IPS-NIHi7 (cell line): Measurements from ENCODE around the gene PCOLCE2.

Source experiments
- DNase-seq: peaks from one replicate; pipeline ENCODE4 v3.0.0; 2012; ENCODE audit warnings: mixed read lengths; ENCODE audit errors: extremely low spot score

Gene PCOLCE2, protein sequence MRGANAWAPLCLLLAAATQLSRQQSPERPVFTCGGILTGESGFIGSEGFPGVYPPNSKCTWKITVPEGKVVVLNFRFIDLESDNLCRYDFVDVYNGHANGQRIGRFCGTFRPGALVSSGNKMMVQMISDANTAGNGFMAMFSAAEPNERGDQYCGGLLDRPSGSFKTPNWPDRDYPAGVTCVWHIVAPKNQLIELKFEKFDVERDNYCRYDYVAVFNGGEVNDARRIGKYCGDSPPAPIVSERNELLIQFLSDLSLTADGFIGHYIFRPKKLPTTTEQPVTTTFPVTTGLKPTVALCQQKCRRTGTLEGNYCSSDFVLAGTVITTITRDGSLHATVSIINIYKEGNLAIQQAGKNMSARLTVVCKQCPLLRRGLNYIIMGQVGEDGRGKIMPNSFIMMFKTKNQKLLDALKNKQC

DNA sequence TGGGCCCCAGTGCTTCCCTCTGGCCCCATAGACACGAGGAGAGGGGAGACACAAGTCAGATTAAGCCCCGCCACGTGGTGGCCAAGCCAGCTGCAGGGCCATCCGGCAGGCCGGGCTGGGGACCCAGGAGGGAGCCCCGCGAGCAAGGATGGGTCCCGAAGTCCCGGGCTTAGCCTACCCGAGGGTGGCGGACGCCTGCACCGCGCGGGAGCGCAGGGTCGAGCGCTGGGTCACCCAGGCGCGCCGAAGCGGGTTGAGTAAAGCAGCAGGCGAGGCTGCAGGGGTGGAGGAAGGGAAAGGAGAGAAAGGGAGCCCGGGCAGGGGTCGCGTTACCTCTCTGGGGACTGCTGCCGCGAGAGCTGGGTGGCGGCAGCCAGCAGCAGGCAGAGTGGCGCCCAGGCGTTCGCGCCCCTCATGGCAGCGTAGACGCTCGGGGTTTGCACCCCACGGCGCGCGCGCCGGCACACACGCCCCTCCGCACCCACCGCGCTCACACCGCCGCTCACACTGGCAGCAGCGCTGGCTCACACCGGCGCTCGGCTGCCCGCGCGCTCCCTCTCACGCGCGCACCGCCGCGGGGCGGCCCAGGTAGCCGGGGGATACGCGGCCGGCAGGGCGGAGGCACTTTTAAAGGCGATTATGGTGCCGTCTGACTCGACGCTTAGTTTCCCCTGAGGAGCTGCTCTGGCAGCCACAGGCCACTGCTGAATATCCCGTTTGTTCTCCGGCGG, at the start of gene PCOLCE2:
Gene PCOLCE2, minus strand, starts transcription at position 603 of the 731 bp plus-strand sequence. Its CDS starts 187 bp downstream, at position 416.
- DNase-seq = peak; percentile 66

DNA sequence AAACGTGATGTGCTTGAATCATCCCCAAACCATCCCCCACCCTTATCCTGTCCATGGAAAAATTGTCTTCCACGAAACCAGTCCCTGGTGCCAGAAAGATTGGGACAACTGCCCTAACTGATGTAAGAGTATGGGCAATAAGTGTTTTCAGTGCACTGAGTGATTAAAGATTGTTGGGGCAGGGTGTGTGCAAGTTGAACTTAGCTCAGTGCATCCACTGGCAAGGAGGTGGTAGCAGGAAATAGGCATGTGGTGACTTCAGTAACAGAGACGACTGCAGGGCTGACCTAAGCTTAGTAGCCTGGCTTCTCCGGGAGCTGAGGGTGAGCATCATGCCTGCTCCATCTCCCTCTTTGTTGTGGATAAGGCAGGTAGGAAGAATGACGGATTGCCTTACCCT, 47.1 kb upstream of the PCOLCE2 start:
- no peak for DNase-seq

DNA sequence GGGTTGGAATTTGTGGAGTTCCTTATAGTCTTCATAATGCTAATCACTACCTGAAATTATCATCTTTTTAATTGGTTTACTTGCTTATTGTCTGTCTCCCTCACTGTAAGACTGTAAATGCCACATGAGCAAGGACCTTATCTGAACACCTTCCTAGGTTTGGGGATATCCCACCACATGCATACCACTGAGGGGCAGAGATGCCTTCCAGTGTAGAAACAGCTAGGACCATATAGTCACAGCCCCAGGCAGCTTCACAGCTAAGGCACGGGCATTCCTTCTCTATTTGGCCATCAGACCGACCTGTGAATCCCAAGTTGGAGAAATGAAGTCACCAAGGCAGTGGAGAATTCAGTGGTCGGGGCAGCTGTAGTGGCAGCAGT, 46.0 kb upstream of the PCOLCE2 start:
- DNase-seq = no peak

DNA sequence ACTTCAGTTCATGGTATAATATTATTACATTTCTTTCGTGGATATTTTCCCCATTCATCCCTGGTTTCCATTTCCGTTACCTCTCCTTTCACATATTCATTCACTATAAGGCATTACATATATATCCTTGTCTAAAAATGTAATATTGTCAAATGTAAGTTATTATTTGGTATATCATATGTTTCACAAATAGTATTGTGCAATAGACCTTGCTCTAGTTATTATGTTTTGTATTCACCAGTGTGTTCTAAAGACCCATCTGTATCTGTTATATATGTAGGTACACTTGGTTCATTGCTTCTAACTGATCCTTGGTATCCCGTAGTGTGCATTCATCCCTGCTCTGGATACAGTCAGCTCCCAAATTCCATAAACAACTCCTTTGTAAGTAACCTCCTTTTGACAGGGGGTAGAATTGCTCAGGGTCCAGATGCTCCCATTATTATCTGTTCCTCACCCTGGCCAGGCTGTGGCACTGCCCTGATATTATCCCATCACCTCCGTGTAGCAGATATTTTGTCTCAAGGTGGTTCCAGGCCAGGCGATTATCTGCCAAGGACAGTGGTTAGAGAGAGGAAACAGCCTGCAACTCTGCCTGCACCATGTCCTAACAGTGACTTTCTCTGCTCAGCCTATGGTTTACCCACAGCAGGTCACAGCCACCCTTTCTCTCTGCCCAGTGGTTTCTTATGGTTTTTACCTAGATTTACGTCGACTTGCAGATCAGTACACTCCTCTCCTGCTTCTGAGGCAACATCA, 45.4 kb upstream of the PCOLCE2 start:
- no peak for DNase-seq

DNA sequence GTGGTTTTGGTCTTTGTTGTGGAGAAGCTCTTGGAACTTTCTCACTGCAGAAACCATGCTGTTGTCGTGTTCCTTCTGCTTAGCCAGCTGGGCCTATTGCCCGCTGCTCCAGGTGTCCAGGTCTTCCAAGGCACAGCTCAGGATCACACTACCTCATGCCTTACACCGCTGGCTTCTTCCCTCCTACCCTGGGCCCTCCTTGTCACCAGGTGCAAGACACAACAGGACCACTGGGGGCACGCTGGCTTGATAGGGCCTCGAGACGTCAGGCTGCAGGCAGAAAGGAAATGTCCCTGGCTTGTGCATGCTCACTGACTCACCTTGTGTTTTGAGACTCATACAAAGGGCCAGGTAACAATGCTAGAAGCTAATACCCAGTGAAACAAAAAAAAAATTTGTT, 42.3 kb upstream of the PCOLCE2 start:
- DNase-seq = peak; percentile 93

DNA sequence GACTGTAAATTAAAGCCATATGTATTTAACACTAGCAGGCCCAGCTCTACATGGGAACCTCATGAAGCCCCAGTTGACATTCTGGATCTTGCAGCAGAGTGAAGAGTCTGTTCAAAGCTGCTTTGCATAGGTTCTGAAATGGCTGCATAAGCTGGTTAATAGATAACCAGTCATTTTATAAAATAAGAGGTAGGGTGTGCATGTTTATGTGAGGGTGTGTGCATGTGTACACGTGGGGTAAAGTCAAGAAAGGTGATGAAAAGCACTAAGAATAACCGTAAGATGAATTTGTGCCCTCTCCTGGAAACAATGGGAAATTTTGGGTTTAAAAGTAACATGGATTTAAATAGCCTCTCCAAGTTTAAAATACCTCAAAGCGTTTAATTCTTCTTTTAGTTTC, 41.6 kb upstream of the PCOLCE2 start:
- no peak for DNase-seq

DNA sequence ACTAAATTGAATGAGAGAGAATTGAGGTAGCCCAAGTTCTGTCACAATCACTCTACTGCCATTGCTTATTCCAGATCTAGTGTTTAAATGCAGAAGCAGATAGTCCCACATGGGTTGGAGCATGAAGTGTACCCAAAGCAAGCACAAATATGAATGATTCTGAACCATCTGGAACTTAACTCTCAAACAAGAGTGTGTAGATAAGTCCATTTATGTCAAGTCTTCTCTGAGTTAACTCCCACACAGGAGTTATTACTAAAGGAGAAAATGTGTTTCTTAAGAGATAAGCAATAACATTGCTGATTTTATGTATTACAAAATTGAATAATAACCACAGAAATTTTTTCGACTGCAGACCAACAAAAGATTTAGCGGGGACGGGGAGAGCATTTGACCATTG, 41.0 kb upstream of the PCOLCE2 start:
- DNase-seq = no peak

- DNase-seq = peak; percentile 74
These were observed 40.2 kb upstream of the PCOLCE2 start for GRCh38 chr3:142929109-142929508.

DNA sequence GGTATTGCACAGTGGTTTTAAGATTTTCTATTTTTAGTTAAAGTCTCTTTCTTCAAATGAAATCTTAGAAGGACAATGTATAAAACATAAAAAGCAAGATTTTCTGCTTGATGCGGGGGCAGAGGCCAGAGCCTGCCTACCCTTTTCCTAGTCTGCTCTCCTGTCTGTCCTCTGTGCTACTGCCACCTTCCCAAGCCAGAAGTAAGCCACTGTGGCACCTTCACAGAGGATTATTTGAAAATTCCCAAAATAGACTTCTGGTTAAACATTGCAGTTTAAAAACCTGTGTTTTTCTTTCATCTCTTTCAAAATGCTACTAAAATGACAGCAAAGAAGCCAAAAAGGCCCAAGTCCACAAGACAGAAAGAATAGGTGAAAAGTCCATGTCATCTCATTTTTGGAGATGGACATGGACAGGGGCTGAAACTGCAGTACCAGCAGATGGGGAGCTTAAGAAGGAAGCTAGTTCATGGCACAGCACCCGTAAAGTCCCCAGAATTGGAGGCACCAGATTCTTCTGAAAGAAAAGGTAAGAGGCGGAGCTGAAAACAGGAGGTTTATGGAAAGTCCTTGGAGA, 37.6 kb upstream of the PCOLCE2 start:
- no peak for DNase-seq

DNA sequence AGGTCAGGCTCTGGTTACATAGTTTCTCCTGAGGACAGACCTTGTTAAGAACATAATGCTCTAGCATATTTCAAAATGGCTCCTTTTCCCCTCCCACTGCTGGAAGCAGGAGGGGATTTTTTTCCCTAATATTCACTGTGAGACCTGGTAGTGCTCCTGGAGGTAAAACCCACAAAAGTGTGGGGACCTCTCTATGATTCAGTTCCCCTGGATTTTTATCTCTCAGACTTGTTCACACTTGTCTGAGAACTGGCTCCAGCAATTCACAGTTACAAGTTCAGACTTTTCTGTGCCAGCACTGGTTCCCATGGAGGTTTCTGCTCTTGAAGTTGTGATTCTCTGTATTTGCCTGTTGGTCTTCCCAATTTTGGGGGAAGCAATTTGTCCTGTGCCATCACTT, 36.3 kb upstream of the PCOLCE2 start:
- DNase-seq = no peak

- no peak for DNase-seq
These were observed 34.8 kb upstream of the PCOLCE2 start for GRCh38 chr3:142923694-142924093.

GRCh38 chr3:142916605-142917004, 27.7 kb upstream of the PCOLCE2 start:
- DNase-seq = no peak

DNA sequence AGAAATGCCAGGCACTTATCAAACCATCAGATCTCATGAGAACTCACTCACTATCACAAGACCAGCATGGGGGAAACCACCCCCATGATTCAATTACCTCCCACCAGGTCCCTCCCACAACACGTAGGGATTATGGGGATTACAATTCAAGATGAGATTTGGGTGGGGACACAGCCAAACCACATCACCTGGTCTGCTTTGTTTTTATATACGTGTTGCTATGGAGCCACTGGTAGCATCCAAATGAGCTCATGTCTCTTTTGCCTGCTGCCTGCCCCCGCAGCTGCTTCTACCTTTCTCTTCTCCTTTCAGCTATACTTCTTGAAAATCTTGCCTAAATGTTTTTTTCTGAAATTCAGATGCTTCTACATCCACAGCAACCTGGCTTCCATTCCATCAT, 26.8 kb upstream of the PCOLCE2 start:
- no peak for DNase-seq

DNA sequence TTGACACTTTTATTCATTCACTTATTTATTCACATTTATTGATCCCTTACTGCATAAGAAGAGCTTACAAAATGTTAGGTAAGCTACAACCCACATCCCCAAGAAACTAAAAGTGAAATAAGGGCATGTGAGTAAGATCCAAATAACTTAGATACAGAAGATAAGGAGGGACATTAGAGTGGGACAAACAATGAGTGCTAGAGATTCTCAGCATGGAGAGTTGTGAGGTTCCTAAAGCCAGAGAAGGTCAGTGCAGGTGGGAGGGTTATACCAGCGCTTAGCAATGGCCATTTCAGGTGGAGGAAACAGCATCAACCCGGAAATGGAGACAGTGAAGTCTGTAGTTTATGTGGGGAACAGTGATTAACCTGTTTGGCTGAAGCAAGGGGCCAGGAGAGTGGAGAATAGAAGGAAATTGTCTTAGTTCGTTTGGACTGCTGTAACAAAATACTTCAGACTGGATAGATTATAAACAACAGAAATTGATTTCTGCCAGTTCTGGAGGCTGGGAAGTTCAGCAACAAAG, 25.5 kb upstream of the PCOLCE2 start:
- no peak for DNase-seq

- DNase-seq = no peak
These were observed 24.5 kb upstream of the PCOLCE2 start for GRCh38 chr3:142913432-142913831.

DNA sequence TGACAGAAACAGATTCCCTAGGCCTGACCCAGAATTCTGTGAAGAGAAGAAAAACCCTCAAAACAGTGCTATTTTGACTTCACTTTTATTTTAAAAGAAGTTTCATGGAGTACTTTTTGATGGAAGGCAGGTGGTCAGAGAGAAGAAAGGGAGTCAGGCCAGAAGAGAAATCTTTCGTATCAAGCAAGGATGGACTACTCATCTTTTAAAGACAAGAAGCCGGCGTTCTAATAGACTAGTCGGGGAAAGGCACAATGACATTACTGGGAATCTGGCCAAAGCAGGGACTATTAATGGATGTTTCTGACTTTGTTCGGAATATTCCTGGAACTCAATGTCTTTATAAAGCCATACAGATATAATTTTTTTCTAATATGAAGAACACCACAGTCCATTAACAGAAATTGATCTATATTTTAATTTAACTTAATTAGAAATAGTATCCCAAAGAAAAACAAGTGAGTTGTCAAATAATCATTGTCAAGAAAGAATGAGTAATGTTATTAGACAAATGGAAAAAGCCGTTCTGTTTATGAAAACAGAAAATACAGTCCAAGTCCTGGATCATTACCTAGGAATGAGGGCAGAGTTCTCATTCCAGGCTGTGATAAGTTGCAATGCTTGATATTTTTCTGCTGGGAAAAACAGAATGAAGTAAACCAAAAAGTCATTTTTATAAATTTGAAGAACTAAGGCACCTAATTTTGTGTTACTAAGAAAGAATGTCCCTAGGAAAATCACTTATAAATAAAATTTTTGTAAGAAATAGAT, 23.7 kb upstream of the PCOLCE2 start:
- no peak for DNase-seq

DNA sequence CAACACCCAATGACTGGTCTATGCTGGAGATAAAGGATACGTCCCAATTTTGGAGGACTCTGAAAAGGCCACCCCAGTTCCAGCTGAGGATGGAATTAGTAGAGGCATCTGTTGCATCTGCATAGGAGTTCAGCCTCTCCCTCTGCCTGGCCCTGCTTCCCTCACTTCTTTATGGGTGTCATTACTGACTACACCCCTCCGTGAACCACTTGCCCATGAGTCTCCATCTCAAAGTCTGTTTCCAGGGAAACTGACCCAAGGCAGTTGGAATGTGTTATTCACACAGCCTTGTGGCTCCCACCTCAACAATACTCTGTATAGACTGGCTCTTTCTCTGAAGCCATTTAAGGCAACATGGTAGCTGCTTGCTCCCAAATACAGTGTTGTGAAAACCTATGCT, 21.4 kb upstream of the PCOLCE2 start:
- no peak for DNase-seq

GRCh38 chr3:142909282-142909681, 20.4 kb upstream of the PCOLCE2 start:
- no peak for DNase-seq

DNA sequence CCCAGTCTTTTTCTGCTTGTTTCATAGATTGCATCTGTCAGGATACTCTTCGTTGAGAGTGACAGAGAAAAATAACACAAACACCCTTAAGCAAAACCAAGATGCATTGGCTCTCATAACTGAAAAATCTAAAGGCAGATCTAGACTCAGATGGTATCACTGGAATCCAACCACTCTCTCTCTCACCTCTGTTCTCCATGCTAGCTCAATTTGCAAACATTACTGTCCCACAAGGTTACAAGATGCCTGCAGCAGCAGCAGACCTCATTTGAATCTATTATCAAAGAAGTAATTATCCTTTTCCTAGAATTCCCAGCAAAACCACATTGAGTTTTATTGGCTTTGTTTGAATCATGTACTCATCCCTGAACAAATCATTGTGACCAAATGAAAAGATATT, 19.1 kb upstream of the PCOLCE2 start:
- DNase-seq = no peak

DNA sequence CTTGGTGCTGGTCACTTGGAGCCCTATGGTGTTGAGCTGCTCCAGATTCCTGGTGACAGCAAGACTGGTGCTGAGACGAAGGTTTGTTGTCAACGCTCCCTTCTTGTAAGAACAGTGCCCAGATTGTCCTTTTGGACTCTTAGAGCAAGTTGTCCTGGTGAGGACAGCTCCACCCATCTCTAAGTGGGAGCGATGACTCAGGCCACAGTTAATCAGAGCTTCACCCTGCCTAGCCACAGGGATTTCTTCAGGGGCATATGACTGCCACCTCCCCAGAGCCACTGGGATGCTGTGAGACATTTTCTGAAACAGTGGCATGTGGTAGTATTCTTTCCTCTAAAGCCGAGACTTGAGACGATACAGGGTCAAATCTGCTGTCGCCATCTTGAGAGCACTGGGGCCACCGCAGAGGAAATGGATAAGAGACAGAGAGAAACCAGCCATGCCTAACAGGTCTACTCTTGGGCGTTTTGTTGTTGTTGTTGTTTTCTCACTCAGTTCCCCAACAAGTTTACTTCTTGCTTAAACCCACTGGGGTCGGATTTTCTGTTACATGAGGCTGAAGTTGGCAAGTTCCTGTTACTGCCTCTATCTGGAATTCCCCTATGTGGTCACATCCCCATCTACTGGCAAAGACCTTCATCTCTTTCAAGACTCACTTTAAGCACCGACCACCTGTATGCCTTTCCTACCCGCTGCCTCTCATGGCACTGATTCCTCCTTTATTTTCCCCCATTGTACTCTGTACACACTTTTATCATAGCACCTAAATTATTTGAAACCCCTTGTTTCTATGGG, 16.0 kb upstream of the PCOLCE2 start:
- peak; percentile 75 for DNase-seq
